Endothelial cell of umbilical vein (primary cell): ENCODE measurements around the gene XKR8. TPM values are rescaled to one million over a fixed set of nuclear protein-coding genes. Genes with fewer than 3 reads are reported as not detected.

Experiments
- BruUV-seq: library from RNA; stranded (reverse); fragments of 400-500 nt; replicated peaks from 2 replicates; lab custom pipeline; 2021; lab: Mats Ljungman, UMichigan
- CTCF ChIA-PET: fragments of 300-600, 350-600 bp; sonication (Branson Sonifier 250); formaldehyde crosslinking; loops from one replicate; lab custom pipeline; 2021; ENCODE audit warnings: antibody characterized with exemption, inconsistent platforms; lab: Charles Lee
- POLR2A ChIA-PET: fragments of 300-600, 350-600 bp; sonication (Branson Sonifier 250); formaldehyde crosslinking; loops from one replicate; lab custom pipeline; 2021; ENCODE audit warnings: antibody characterized with exemption, inconsistent platforms; lab: Charles Lee
- DNase-seq: peaks from one replicate; pipeline ENCODE4 v3.0.0-alpha.2; 2011; ENCODE audit warnings: low read depth, low spot score
- FAIRE-seq: peaks from 2 replicates; lab custom pipeline; 2011; peaks lifted over from hg19 to GRCh38; lab: Jason Lieb, UNC
- H2AFZ ChIP-seq: 2 replicates; pipeline ENCODE4 v1.6.0; 2012; ENCODE audit warnings: low read depth, low read length, control low read depth, inconsistent platforms
- H3K27ac ChIP-seq: 2 replicates; pipeline ENCODE4 v1.5.1; 2011; ENCODE audit warnings: low read depth, mild to moderate bottlenecking, control low read depth, low read length, moderate library complexity; ENCODE audit not compliant: insufficient read depth
- H3K27me3 ChIP-seq, 2 experiments: 2 replicates each; pipeline versions ENCODE4 v1.6.0 to v1.6.1; 2011; ENCODE audit warnings: low read length in 2 of 2, mixed read lengths in 1 of 2; ENCODE audit not compliant: control insufficient read depth in 2 of 2, insufficient read depth in 2 of 2
- H3K36me3 ChIP-seq, 2 experiments: 2 replicates in 1 of 2; 3 replicates in 1 of 2; pipeline ENCODE4 v1.5.1; 2011; ENCODE audit warnings: low read length in 2 of 2, mild to moderate bottlenecking in 1 of 2, moderate library complexity in 1 of 2; ENCODE audit not compliant: control insufficient read depth in 2 of 2, insufficient read depth in 2 of 2; ENCODE audit errors: extremely low read depth in 1 of 2
- H3K4me1 ChIP-seq: 3 replicates; pipeline ENCODE4 v1.5.1; 2011; ENCODE audit warnings: mild to moderate bottlenecking, low read length; ENCODE audit not compliant: control insufficient read depth, insufficient read depth; ENCODE audit errors: extremely low read depth
- H3K4me2 ChIP-seq: 2 replicates; pipeline ENCODE4 v1.6.1; 2011; ENCODE audit warnings: low read length, control low read depth, mixed read lengths; ENCODE audit not compliant: insufficient read depth
- H3K4me3 ChIP-seq, 3 experiments: fragments of 200-600 bp in 1 of 3; sonication (generic), shearing (Covaris generic) in 1 of 3; replicated peaks in 1 of 3; 2 replicates each; pipeline ENCODE4 v1.5.1; 2011 to 2016; ENCODE audit warnings: control low read depth in 3 of 3, low read length in 3 of 3, mild to moderate bottlenecking in 2 of 3, inconsistent platforms in 1 of 3, low read depth in 1 of 3, moderate library complexity in 1 of 3; ENCODE audit not compliant: insufficient read depth in 1 of 3
- H3K79me2 ChIP-seq: 2 replicates; pipeline ENCODE4 v1.6.0; 2012; ENCODE audit warnings: low read length, inconsistent platforms; ENCODE audit not compliant: control insufficient read depth, insufficient read depth
- H3K9ac ChIP-seq: replicated peaks from 2 replicates; pipeline ENCODE3; 2011; ENCODE audit warnings: low read length, control low read depth; ENCODE audit not compliant: insufficient read depth; ENCODE audit errors: extremely low read depth
- H3K9me1 ChIP-seq: replicated peaks from 3 replicates; pipeline ENCODE4 v1.6.0; 2011; ENCODE audit warnings: mild to moderate bottlenecking, low read length; ENCODE audit not compliant: control insufficient read depth, insufficient read depth; ENCODE audit errors: extremely low read depth
- H3K9me3 ChIP-seq: replicated peaks from 2 replicates; pipeline ENCODE4 v1.5.1; 2012; ENCODE audit warnings: low read length, inconsistent platforms; ENCODE audit not compliant: control insufficient read depth, insufficient read depth
- H4K20me1 ChIP-seq: replicated peaks from 2 replicates; pipeline ENCODE3; 2011; ENCODE audit warnings: mild to moderate bottlenecking, low read length; ENCODE audit not compliant: control insufficient read depth, insufficient read depth; ENCODE audit errors: extremely low read depth
- CTCF ChIP-seq, 2 donors: IDR thresholded peaks; 1 replicate in 1 of 2; 2 replicates in 1 of 2; pipeline ENCODE4 v1.5.1; 2011; ENCODE audit warnings: low read length in 2 of 2, mild to moderate bottlenecking in 2 of 2, moderate library complexity in 2 of 2, control low read depth in 1 of 2, inconsistent platforms in 1 of 2, low read depth in 1 of 2; ENCODE audit not compliant: insufficient read depth in 1 of 2; ENCODE audit errors: extremely low read depth in 1 of 2
- MAX ChIP-seq: IDR thresholded peaks from 2 replicates; pipeline ENCODE4 v1.6.1; 2011; ENCODE audit not compliant: insufficient read depth, insufficient read length
- MYC ChIP-seq: IDR thresholded peaks from one replicate; pipeline ENCODE4 v1.6.1; 2011; ENCODE audit warnings: mild to moderate bottlenecking, low read depth, low read length
- POLR2A ChIP-seq: IDR thresholded peaks from 2 replicates; pipeline ENCODE4 v1.6.1; 2012; ENCODE audit warnings: low read depth, mild to moderate bottlenecking, control low read depth, low read length
- dilution Hi-C: fragments of 300-500 bp; cut with MboI; formaldehyde crosslinking; loops from one replicate; pipeline ENCODE4 v1.15.0; 2019; ENCODE audit warnings: low sequenced_read_pairs; ENCODE audit not compliant: extremely low pct_ligation_motif_present
- intact Hi-C: fragments of 100-400 bp; cut with micrococcal nuclease; formaldehyde crosslinking; loops from one replicate; pipeline ENCODE4 v1.10.0; 2022
- polyA plus RNA-seq, 4 experiments: library from polyadenylated mRNA; depleted of rRNA in 3 of 4; stranded (reverse) in 3 of 4; unstranded in 1 of 4; fragments of >200 nt; gene quantifications; 2 replicates each; pipeline versions ENCODE4 v1.2.1 to v1.2.3, GENCODE V29; 2011 to 2012; ENCODE audit warnings: missing spikeins in 1 of 4
- total RNA-seq: library from RNA; stranded (reverse); gene quantifications from 2 replicates; pipeline ENCODE4 v1.2.3, GENCODE V29; 2021

XKR8 gene
- total and polyA plus RNA-seq, 2 donors (not counting 3 experiments of a cell fraction or from before 2014, with no cell fraction given) = 10.0 to 13.1 TPM

- Histone ChIP-seq H3K4me1 (peaks cover 7% of the 10 kb centered on the region), H4K20me1 (no peaks in the 10 kb centered on the region), H3K27ac (no peak overlapping the region), H2AFZ (peak overlapping the region; percentile 66), H3K79me2 (no peaks in the 10 kb centered on the region), H3K9ac (no peak overlapping the region), H3K9me1 (no peaks in the 10 kb centered on the region), H3K4me2 (no peak overlapping the region), H3K36me3 (no peaks in the 10 kb centered on the region), H3K4me3 (no peak overlapping the region), H3K9me3 (no peaks in the 10 kb centered on the region), H3K27me3 (peaks cover 0 to 5% of the 10 kb centered on the region in 2 experiments)
- ChIA-PET POLR2A (no interaction called here), CTCF (interaction anchor here (0.7 to 3.2 kb wide), 16 partner anchors 8 to 269 kb away, joined by 3 to 26 read pairs (median 4); partner anchors contain the start of genes EYA3 and XKR8)
- dilution Hi-C loops (no loop called here), intact Hi-C loops (loop anchor here (1.0 to 2.0 kb wide), 3 partner anchors 39 to 269 kb away; partner anchors contain the start of gene EYA3)
- BruUV-seq = no TSS peak
- no peak for TF ChIP-seq MAX
- TF ChIP-seq POLR2A = no peak
- peak; percentile 34 to 44 for TF ChIP-seq CTCF (IDR thresholded peaks at IDR 0.05; ENCODE audit: extremely low read depth in 1 of 2, insufficient read depth in 1 of 2, low read depth in 1 of 2, low read length in 2 of 2)
- no peak for TF ChIP-seq MYC
- DNase-seq = peak; percentile 44
- peak; percentile 78 for FAIRE-seq
Observed at GRCh38 chr1:27940297-27940696, 19.5 kb upstream of the XKR8 start.
